Measurements from ENCODE around the gene SH3GL2. TPM values are rescaled to one million over a fixed set of nuclear protein-coding genes. Genes with fewer than 3 reads are reported as not detected.
A peak's percentile ranks its signal among the peaks of the same experiment; 100 is the strongest.

SH3GL2 gene
- total RNA-seq, 1 donor from 2014 or later = 0.20 TPM

DNA sequence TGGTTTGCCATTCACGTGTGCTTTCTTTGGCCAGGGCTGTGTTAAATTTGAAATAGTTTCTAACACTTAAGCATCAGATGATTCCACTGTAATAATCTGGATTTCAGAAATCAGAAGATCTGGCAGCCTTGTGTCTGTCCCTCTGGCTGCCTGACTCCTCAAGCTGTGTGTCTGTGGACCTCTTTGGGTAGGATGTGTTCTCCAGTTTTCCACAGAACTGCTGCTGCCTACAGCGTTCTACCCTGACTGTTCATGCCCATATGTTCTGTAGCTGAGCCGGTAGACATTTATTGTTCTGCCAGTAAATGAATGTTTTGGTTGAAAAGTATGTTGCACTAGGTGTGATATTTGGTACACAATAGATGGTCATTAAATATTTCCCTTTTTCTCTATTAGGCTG is 81.3 kb downstream of the SH3GL2 start:
- no peak for DNase-seq

DNA sequence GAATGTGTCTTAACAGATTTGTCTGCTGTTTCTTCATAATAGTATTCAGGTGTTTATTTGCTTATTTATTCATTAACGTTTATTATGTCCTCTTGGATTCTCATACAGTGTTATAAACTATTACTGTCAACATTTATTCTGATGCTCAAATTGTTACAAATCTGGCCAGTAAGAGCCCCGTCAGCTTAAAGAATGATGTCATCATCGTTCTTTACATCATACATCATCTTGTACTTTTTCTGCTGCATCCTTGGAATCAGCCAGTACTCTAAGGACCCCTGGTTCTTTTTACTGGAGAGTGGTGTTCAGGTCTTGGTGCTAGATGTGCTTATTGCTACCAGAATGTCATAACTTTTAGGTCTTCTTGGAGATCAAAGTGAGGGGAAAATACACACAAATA is 86.6 kb downstream of the SH3GL2 start:
- no peak for DNase-seq

DNA sequence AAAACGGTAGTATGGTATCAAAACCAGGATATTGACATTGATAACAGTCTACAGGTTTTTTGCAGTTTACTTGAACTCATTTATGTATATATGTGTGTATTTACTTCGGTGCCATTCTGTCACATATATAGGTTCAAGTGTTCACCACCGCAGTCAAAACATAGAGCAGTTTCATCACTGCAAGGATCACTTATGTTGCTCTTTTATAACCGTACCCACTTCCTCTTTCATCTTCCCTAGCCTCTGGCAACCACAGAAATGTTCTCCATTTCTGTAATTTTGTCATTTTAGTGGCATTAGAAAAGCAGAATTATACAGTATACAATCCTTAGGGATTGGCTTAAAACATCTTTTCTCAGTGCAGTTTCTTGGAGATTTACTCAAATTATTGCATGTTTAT is 90.3 kb downstream of the SH3GL2 start:
- DNase-seq = no peak

DNA sequence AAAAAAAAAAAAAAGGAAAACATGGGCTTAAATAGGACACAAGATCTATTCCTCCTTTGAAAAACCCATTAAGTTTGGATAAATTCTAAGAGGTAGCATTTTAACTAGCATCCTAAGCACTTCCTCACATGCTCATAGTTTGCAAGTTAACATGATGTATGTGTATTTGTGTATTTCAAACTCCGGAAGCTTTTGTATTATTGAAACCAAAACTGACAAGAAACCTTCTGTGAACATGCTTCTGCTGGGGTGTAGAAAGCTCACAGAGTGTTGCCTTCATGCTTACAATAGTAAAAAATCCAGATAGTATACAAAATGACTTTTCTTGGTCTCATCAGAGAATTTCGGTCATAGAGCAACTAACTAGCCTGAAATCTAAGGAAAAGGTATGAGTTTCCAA is 103.8 kb downstream of the SH3GL2 start:
- no peak for DNase-seq

DNA sequence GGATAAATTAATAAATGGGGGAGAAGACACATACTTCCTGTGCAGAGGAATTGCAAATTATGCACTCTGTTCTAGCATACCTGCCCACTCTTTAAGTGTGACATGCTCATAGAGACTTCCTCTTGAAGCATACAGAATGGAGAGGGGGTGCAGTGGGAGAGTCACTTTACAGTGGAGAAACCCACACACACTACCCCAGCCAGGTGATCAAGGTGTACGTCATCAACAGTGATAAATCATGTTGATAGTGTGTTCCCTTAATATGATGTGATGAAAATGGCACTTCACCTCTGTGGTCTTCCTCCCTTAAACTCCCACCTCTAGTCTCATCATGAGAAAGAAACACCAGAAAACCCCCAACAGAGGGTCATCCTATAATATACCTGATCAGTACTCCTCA is 110.0 kb downstream of the SH3GL2 start:
- DNase-seq = no peak

DNA sequence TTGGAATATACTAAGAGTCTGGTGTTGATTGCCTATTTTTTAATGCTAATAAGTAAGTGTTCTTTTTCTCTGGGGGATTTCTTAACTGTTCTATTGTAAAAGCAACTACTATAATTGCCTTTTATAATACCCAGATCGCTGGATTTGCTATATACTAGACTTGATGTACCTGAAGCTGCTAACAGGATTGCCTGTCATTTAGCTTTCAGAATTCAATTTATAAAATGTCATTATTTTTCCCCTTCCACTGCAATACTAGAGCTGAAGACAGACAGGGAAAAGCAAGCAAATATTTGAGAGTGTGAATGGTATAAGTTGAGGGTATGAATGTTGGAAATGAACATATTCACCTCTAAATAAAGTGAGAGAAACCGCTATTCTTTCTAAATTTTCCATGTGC is 115.5 kb downstream of the SH3GL2 start:
- no peak for DNase-seq

DNA sequence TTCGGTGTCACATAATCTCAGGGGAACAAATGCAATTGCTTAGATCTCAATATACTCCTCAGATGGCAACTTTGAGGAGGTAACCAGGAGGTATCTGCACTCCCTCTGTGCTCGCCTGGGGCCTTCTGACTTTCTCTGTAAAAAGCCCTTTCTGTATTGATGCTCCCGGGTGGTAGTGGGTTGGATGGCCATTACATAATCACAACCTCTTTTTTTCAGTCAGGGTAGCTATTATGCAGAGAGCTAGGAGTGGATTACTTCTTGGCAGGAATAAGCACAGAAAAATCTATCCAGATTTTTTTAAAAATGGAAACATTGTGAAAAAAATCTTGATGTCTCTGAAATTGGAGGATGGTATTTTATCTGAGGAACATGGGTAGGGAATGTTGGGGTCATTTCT is 116.6 kb downstream of the SH3GL2 start:
- DNase-seq = no peak

DNA sequence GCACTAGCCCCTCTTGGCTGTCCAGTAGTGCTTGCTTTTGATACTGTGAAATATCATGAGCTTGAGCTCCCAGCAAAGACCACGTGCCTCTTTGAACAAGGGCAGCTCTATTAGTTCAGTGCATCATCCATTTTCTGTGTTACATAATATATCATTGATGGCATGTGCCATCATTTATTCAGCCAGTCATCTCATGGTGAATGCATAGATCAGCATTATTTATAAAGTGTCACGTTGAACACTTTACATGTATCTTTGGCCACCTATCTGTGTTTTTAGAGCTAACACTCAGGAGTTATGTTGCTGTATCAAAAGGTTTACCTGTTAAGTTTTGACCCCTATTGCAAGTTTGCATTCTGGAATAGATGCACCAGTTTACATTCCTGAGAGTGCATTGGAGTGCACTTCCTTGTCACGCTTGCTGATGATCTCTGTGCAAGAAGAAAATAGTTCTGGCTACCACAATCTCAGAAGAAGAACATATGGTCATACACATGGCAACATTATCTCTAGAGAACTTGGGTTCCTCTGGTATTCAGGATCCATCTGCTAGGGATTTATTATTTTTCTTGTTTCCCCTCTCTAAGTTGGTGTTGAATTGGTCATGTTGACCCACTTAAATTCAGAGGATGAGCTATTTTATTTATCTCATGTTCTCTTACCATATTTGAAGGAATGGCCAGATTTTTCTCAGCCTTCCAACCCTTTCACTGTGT is 120.9 kb downstream of the SH3GL2 start:
- DNase-seq = no peak

DNA sequence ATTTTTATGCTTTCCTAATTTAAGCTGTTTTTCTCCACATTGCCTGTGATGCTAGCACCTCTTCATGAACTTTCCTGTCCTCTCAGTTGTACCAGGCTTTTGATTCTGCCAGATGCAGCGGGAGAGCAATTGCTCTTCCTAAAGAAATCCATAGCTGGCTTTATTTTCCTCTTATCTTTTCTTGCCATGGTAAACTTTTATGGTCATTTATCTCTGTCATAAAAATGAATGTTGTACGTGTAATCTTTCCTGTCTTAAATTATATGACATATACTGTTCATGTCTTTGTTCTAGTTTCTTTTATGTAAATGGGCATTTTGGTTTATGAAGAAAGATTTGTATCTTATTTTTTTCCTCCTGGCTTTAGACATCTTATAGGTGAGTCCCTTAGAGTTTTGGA is 127.5 kb downstream of the SH3GL2 start:
- no peak for DNase-seq

DNA sequence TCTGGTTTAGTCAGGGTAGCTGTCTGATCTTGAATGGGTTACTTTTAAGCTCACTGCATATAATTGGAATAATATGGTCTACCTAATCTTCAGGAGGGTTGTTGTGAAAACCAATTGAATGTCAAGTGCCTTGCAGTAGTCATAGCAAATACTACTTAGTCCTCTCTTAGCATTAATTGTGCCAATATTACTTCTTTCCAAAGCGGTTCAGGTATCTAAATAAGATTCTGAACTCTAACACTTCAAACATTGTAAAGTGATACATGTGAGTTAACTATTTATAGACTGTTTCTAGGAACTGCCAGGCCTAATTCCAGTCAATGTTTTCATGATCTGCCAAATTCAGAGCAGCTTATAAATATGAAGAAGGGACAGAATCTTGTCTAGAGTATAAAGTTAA is 140.2 kb downstream of the SH3GL2 start:
- no peak for DNase-seq

DNA sequence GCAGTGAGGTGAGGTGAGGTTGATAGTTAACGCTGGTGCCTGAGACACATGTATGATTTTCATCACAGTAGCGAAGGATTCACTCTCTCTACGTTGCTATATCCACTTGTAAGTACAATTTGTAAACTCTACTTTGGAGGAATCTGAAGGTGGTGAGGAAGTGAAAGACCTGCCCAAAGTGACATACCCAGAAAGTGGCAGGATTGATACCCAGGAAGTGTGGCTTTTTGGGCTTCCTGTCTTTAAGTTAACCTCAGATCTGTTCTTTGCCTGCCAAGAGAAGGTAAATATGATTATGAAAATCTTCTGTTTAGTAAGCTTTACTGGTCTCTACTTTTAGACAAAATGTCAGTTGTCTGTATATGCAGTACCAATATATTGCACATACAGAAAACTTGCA is 143.1 kb downstream of the SH3GL2 start:
- no peak for DNase-seq

DNA sequence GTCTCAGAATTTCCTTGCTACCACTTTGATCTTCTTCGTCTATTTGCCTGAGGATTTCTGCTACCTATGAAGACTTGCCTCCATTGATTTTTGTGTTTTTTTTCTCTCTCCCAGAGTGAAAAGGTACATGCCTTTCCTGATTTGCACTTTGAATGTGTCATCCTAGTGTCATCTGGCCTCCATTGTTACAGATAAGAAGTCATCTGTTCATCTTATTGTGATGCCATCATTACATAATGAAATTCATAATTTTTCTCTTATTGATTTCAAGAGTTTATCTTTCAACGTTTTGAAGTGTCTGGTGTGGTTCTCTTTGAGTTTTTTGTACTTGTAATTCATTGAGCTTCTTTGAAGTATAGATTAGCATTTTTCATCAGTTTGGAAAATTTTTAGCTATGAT is 144.8 kb downstream of the SH3GL2 start:
- no peak for DNase-seq

DNA sequence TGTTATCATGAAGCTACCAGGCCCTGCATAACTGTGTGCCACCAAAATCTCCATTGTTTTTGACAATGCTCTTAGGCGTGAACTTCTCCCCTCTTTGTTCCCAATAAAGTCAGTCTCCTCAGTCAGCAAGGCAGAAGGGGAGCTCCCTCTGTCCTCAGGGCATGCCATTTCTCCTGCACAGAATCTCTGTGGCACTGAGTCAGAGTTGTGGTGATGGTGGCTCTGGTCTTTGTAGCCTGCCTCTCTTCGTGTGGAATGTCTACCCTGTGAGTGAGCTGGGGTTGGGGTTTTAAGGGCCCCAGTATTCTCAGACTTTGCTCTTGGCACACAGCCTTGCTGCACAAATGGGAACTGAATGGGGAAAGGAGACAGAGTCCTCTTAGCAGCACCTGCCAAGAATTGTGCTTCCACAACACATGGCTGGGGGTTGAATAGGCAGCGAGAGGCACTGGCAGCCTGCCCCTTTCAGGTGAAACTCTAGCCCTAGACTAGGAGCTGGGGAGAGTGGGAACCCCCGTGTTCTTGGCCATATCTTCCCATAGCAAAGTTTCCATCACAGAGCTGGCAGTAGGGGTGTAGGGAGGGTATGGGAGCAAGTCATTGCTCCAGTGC is 146.6 kb downstream of the SH3GL2 start:
- no peak for DNase-seq

DNA sequence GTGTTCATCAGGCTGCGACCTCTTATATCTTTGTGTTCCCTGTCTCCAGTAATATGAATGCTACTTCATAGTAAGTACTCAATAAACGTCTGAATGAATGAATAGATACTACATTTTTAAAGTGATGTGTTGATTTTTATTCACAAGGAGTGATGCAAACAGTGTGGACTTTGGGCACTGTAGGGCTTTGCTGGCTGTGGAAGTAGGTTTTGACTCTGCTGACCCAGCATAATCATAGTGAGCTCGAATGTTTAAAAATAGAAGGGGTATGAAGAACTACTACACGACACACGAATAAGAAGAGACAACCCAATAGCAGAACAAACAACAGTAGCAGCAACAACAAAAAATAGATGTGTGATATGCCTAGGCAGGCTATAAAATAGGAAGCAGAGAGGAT is 147.4 kb downstream of the SH3GL2 start:
- no peak for DNase-seq

DNA sequence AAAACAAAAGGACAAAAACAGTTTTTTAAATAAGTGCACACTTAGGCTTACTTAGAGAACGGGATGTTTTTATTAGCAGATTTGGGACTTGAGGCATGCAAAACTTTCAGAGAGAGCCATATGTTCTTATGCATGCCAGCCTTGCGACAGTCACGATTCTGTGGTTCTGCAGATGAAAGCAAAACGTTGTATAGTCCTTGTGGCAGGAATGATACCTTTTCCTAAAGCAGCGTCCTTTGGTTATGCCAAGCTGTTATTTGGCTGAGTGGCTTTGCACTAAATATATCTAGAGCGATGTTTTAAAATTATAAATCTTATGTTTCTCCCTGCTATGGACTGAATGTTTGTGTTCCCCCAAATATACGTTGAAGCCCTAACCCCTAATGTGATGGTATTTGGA is 152.0 kb downstream of the SH3GL2 start:
- DNase-seq = no peak

DNA sequence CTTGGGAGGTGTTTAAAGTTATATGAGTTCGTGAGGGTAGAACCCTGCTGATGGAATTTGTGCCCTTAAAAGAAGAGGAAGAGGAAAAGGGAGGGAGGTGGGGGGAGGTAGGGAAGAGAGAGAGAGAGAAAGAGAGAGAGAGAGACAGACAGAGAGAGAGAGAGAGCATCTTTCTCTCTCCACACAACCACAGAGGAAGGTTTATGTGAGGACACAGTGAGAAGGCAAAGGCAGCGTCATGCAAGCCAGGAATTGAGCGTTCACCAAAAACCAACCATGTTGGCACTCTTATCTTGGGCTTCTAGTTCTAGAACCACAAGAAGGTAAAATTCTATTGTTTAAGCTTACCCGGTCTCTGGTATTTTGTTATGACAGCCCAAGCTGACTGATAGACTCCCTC is 152.4 kb downstream of the SH3GL2 start:
- DNase-seq = no peak

DNA sequence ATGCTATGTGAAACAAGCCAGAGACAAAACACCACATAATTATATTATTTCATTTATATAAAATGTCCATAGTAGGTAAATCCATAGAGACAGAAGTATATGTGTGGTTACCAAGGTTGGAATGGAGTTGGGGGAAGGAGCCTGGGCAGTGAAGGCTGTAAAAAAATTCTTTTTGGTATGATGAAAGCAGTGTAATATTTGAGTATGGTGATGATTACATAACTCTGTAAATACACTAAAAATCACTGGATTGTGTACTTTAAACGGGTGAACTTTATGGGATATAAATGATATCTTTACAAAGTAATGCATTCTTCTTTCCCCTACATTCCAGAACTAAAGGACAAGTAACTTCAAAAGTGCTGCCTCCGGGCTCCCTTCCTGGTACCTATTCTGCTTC is 155.8 kb downstream of the SH3GL2 start:
- no peak for DNase-seq

DNA sequence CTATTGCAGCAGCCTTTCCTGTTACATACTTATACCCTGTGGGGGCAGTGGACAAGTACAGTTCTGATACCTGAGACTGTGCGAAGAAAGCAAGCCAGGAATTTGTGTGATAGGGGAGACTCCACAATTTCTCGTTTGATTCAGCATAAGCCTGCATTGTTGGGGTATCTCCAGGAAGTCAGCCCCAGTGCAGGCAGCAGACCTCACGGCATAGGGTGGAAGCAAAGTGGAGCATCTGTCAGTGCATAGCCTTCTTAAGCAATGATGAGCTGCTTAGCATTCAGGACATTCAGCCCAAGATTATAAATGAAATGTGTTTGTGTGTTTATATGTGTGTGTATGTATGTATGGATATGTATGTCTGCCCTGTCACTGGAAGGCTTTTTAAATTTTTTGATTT is 157.0 kb downstream of the SH3GL2 start:
- no peak for DNase-seq

DNA sequence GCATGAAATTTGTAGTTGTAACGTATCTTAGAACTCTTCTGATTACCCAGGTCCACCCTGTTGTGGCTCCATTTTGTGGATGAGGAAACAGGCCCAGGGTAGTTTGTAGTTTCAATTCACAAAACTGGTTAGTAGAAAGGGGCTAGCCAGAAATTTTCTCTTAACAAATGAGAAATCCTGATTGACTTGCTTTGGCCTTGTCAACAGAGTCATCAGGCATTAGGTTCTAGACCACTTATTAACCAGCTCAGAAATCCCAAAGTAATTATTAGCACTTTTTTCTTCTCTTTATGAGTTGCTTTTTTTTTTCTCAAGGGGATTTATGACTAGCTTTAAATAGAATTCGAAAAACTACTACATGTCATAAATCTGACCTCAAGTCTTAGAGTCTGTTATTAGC is 160.2 kb downstream of the SH3GL2 start:
- DNase-seq = no peak

DNA sequence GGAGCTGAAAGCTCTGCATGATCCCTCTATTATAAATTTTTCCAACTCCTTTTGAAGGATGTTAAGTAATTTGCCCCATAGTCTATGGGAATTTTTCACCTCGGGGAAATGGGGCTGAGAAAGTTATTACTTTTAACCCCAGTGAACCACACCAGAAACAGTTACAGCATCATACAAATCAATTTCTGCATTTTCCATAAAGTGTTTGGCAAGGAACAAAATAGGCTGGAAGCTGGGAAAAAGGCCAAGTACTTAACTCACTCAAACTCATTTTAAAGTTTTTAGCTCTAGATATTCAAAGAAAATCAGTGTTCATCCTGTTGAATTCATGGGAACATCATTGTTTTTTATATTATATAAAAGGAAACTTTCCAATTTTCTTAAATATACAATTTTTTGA is 160.9 kb downstream of the SH3GL2 start:
- peak; percentile 2 for DNase-seq

DNA sequence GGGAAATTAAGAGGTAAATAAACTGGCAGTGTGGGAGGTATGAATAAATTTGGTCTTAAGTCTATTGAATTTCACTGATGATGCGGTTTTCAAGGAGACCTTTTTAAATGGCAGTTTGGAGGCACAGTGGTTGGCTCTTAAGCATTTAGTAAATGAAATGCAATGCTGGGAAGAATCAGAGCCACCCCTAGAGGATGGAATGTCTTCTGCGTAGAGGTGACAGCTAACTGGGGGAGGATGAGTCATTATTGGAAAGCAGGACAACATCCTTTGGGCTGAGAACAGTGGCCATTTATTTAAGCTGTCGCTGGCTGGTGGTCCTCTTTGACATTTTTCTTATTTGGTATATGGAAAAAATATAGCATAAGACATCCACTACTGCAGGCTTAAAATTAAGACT is 163.2 kb downstream of the SH3GL2 start:
- no peak for DNase-seq

DNA sequence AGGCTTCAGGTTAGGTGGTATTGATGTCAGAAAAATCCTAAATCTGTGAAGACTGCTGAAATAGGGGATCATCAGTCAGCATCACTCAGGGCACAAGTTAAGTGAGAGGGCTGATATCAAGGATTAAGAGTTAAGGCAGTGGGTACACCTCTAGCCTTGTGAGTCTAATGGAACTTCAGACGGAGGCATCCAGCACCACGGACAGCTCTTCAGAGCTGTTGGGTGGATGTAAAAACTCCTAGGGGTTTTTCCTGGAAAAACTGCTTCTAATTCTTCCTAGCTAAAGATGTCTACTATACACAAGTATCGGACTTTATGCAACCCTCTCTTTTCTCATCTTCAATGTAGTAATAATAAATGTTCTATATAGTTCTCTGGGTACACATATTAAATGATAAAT is 165.9 kb downstream of the SH3GL2 start:
- DNase-seq = no peak

DNA sequence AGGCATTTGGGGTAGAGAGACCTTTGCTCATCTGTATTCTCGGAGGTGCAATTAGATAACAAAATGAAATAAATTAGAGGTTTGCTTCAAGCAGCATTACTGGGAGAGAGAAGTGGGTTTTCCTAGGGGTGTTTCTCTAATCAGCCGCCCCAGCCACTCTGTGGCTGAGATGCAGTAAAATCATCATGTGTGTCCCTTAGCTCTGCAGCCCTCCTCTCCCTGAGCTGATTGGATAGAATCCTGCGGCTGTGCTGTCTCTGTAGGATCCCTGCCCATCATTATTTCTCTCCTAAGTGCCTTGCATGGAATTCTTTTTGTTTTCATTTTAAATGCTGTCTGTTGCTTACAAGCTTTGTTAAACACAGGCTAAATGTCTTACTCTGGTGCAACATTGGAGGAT is 171.4 kb downstream of the SH3GL2 start:
- DNase-seq = no peak

DNA sequence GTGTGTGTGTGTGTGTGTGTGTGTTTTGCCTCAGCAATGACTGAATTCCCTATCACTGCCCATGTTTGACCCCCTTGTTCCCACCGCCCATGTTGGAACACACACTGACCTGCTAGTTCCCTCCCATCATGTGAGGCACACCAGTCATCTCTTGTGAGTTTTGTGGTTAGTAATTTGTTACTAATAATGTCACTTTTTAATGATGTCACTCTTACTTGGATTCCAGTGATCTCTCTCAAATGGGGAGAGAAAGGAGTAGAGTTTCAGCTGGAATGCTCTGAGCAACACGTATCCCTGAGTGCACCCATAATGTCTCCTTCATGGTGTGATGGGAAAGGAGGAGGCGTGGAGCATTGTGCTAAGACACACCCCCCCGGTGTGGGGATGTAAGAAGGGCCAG is 172.6 kb downstream of the SH3GL2 start:
- no peak for DNase-seq

DNA sequence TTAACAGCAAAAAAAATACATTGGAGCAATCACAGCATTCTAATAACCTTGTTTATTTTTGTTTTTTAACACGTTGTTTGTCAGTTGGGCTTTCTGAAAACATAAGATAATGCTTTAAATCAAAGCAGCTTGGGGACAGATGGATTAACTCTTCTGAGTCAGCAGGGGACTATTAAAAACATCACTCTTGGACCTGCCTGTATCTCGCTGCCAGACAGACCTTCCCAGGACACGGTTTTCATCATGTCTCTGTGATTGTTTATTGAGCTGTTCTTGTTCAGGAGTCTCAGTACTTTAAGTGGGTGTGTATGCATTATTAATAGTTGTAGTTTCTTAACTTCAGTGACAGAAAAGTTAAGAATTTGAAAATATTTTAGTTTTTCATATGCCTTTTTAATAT is 173.2 kb downstream of the SH3GL2 start:
- DNase-seq = no peak

Measured in skin of body (tissue), 2 donors.